Fibroblast of skin of back (primary cell): ENCODE results near the gene KISS1R.
"Not testable (repeated sequence)": the region's sequence is repeated elsewhere in the genome, so short reads cannot be mapped to it uniquely, and the experiment has no call there.

Experiments used
- DNase-seq: peaks from one replicate; pipeline ENCODE4 v3.0.0-alpha.2; 2013

Gene KISS1R

DNA sequence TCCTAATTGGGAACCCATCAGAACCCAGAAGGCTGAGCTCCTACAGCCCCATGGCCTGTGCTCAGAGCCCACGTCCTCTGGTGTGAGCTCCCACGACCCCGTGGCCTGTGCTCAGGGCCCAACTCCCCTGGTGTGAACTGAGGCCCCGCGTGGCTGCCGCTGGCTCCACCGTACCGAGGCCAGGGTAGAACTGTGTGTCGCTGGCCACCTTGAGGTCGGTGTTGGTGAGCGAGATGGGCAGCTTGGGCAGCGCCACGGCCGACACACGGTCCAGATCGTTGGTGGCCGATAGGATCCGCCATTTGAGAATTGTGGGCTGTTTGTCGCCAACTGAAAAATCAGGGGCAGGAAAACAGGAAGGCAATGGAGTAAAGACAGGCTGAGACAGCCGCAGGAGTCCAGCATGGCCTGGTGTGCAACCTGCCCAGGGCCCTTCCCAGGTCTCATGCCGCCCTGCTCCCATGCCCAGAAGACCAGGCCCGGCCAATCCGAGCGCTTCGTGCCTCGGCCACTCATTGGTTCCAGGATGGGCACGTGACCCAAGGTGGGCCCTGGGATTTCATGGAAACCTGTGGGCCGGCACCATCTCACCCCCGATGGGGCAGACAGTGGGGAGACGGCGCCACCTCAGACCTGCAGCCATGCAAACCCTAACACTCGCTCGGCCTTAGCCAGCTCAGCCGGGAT is 35.6 kb upstream of the KISS1R start:
- DNase-seq, result no peak

DNA sequence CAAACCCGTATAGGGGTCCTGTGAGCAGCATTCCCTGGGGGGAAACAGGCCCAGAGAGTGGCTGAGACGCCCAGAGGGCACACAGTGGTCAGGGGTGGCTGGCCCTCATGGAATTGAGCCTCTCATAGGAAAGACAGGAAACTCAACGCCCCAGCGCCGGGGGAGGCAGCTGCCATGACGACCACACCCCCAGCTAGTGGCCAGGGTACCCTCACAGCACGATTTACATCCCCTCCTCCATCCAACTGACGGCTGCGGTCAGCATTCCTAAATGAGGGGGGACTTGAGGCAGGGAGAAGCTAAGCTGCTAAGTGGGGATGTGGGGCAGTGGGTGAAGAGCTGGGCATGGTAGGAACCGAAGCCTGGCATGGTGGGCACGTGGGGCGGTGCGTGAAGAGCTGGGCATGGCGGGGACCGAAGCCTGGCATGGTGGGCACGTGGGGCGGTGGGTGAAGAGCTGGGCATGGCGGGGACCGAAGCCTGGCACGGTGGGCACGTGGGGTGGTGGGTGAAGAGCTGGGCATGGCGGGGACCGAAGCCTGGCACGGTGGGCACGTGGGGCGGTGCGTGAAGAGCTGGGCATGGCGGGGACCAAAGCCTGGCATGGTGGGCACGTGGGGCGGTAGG is 34.1 kb upstream of the KISS1R start:
- no peak for DNase-seq

GRCh38 chr19:883661-884211 is 33.4 kb upstream of the KISS1R start:
- DNase-seq, result no peak

DNA sequence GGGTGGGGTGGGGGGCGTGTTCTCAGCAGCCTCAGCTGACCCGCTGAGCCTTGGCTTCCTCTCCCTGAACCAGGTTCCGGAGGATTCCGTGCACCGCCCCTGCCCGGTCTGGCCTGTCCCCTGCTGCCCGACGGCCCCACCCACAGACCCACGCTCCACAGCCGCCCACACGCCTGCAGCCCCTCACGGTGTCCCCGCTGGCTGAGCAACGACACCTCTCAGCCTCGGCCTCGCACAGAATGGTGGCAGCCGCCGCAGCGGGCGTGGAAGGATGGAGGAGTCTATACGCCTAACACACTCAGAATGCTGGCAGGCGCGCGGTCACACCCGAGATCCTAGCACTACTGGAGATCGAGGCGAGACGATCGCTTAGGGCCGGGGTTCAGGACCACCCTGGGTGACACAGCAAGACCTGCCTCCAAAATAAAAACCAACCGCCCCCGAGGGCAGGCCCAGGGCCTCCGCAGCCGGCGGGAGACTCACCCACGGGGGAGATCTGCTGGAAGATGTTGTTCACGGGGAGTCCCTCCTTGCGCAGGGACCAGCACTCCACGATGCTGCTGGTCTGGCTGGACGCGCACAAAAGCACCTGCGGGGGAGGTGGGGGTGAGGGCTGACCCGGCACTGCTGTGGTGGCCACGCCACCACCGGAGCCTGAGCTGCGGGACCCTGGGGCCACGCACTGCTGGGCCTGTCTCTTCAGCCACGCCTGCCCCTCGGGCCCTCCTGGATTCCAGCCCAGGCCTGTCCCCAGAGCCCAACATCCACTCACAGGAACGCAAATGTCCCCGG is 32.5 kb upstream of the KISS1R start:
- no peak for DNase-seq

DNA sequence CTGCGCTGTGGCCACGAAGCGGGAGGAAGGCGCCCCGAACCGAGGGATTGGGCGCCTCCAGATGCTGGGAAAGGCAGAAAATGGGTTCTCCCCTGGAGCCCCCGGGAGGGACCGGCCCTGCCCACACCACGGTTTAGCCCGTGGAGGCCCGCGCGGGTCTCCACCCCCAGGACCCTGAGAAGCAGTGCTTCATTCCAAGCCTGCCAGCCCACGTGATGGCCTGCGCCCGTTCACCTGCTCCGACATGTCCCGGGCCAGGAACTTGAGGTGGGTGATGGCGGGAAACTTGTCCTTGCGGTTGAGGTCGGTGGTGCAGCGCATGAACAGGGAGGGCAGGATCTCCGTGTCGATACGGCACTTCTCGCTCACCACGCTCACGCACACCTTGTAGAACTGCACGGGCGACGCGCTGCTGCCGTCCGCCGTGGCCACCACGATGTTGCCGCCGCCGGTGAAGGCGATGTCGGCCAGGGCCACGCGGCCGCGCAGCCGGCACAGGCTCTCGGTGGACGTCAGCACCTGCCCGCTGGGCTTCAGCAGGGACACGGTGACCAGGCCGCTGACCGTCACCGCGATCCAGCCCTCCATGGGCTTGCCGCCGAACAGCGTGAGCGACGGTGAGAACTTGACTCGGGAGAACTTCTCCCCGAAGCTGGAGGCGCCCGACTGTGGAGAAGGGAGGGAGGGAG is 31.5 kb upstream of the KISS1R start:
- DNase-seq, result no peak

- DNase-seq, result peak; percentile 71
Observed at GRCh38 chr19:887072-887471, 30.1 kb upstream of the KISS1R start.

DNA sequence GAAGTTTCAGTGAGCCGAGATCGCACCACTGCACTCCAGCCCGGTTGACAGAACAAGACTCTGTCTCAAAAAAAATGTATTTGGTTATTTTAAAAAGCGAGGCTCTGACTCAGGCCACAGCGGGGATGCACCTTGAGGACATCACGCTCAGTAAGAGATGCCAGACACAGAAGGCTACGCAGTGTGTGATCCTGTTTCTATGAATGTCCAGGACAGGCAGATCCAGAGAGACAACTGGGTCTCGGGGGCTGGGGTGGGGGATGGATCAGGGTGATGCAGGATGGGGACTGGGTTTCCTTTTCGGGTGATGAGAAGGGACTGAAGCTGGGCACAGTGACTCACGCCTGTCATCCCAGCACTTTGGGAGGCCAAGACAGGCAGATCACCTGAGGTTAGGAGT is 29.5 kb upstream of the KISS1R start:
- DNase-seq, result no peak

GRCh38 chr19:888581-889385 is 28.4 kb upstream of the KISS1R start:
- DNase-seq, result no peak

DNA sequence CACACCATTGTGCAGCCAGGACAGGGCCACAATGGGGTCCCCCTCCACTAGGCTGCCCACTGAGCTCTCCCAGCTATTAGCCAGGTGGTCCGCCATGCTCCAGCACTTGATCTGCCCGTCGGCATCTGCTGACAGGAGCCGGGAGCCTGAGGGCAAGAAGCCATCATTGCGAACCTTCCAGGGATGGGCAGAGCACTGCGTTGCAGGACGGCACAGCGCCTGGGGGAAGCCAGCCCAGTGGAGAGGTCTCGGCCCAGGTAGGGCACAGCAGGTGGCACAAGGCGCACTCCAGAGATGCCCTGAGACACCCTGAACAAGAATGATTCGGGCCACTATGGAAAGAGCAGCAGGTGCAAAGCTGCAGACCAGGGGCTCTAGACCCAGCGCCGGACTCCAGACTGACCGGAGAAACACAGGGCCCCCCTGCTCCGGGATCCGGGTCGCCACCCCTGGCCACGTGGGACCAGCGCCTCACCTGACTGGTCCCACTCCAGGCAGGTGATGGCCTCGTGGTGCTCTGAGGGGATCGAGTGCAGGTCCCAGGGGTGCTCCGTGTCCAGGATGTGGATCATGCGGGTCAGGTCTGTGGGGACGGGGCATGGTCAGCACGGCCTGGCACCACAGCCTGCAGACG is 27.4 kb upstream of the KISS1R start:
- no peak for DNase-seq

- DNase-seq, result no peak
Observed at GRCh38 chr19:890831-891230, 26.3 kb upstream of the KISS1R start.

- DNase-seq, result not testable (repeated sequence)
Observed at GRCh38 chr19:891421-892200, 25.5 kb upstream of the KISS1R start.

DNA sequence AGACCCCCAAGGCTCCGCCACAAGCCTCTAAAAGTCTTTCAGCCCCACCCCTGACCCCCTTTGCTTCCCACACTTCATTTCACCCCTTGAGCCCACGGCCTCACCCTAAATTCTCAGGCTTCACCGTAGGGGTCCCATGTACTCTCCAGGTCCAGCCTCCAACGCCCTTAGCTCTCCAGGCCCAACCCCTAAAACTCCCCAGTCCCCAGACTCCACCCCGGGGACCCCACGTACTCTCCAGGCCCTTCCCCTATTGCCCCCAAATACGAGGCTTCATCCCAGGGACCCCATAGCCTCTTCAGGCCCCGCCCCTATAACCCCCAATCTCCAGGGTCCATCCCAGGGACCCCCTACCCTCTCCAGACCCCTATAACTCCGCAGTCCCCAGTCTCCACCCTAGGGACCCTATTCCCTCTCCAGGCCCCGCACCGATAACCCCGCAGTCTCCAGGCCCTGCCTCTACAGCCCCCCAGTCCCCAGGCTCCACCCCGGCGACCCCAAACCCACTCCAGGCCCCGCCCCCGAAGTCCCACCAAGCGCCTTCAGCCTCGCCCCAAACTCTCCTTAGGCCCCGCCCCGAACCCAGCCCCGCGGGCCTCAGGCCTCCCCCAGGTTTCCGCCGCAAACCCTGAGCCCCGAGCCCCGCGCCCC is 24.8 kb upstream of the KISS1R start:
- no peak for DNase-seq

- peak; percentile 90 for DNase-seq
Observed at GRCh38 chr19:892894-893689, 24.0 kb upstream of the KISS1R start, which contains the start of the genes MED16 and RNU6-9. TSS of gene MED16 (minus strand) at chr19:893187. CDS start at chr19:891131, 2,056 bp downstream. TSS of gene RNU6-9 (plus strand) at chr19:893484.

- no peak for DNase-seq
Observed at GRCh38 chr19:896434-896833, 20.7 kb upstream of the KISS1R start.

DNA sequence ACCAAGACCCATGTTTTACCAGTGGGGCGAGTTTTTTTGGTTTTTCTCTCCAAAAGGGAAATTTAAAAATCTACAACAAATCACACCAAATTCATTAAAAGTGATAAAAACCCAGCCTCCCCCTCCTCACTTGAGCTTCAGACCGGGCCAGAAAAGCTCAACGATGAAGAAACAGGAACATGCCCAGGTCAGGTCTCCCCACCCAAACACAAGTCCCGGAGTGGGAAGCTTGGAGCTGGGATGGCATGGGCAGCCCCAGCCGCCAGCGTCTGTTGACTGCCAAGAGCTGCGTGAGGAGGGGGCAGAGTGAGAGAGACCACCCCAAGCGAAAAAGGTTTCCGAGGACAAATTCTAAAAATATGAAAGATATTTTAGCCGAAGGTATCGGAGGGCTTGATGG is 20.1 kb upstream of the KISS1R start:
- DNase-seq, result no peak

- no peak for DNase-seq
Observed at GRCh38 chr19:897442-898039, 19.6 kb upstream of the KISS1R start.

GRCh38 chr19:898663-899062 is 18.5 kb upstream of the KISS1R start:
- no peak for DNase-seq

GRCh38 chr19:899336-900042 is 17.6 kb upstream of the KISS1R start:
- DNase-seq, result no peak
